Glomerular visceral epithelial cell (primary cell): Measurements from ENCODE around the gene STAT5A.

Experiments
- DNase-seq: peaks from one replicate; pipeline ENCODE4 v3.0.0-alpha.2; 2016; ENCODE audit errors: extremely low spot score

The STAT5A gene

GRCh38 chr17:42268236-42268635, 20.1 kb upstream of the STAT5A start:
- no peak for DNase-seq

- no peak for DNase-seq
These were observed 18.1 kb upstream of the STAT5A start for GRCh38 chr17:42270170-42270535.

GRCh38 chr17:42270596-42270995, 17.7 kb upstream of the STAT5A start:
- DNase-seq, result no peak

DNA sequence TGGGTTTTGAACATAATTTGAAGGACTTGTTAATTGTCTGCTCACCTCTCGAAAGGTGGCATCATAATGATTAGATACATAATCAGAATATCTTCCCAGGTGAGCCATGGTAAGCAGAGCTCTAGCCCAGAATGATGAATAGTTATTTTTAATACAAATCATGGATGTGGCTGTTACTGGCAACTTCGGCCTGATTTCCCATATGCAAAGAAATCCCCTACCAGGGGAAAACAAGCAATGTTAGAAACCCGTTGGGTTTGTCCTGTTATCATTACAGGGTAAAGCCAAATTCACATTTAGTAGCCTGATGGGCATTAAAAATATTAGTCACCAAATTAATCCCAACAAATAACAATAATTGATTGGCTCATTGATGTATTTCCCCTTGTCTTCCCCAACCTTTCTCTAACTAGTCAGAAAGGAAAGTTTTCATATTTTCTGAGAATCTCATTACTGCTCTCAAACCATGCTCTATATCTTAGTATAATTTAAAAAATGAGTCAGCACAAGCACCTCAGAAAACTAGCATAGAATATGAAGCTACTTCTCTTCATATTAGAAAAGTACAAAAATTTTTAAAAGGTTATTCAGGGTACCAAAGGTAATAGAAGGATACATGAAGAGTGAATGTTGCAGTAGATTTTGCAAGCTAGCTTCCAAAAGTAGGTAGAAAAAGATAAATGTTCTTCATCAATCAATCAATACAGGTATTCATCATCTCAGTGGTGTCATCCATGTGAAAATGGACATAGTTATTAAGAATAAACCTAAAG, 17.1 kb upstream of the STAT5A start:
- no peak for DNase-seq

GRCh38 chr17:42271779-42272035, 16.6 kb upstream of the STAT5A start:
- DNase-seq, result no peak

- no peak for DNase-seq
These were observed 16.0 kb upstream of the STAT5A start for GRCh38 chr17:42272162-42272907.

GRCh38 chr17:42273474-42274252, 14.6 kb upstream of the STAT5A start:
- no peak for DNase-seq

DNA sequence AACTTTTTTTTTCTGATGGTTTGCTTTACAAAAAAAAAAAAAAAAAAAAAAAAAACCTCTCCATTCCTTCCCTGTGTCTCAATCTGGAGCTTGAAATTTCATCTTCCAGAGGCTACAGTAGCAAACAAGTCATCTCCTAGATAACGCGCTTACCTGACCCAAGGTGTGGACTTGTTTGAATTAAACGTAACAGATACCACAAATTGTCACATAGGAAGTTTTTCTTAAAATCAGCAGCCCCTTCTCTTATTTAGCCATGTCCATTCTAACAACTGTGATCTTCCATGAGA, 14.1 kb upstream of the STAT5A start:
- DNase-seq, result no peak

DNA sequence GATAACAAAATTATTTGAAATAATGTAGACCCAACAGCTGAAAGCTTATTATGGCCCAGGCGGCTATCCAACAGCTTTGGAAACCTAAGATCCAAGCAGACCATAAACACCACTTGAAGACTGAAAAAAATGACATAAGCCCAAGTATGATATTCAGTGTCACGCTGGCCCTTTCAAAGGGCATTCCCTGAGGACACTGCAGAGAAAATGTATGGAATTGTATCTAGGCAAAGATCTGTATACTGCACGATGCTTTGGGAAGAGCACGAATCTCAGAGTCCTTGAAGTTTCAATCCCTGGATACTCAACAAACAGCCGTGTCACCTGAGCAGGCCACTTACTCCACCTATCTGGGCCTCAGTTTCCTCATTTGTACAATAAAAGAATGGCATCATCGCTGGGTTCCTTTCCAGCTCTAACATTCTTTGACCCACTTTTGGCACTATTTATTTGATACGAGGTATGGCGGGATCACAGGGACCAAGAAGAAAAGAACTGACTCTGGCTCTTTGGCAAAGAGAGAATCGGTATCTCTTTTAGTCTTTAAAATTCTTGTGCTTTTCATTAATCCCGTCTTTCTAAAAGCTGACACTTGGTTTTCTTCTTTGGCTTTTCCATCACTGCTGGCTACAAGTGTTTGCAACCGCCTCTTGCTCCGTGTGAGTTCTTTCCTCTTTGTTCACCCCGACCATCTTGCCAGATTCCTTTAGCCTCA, 13.3 kb upstream of the STAT5A start:
- DNase-seq, result no peak

DNA sequence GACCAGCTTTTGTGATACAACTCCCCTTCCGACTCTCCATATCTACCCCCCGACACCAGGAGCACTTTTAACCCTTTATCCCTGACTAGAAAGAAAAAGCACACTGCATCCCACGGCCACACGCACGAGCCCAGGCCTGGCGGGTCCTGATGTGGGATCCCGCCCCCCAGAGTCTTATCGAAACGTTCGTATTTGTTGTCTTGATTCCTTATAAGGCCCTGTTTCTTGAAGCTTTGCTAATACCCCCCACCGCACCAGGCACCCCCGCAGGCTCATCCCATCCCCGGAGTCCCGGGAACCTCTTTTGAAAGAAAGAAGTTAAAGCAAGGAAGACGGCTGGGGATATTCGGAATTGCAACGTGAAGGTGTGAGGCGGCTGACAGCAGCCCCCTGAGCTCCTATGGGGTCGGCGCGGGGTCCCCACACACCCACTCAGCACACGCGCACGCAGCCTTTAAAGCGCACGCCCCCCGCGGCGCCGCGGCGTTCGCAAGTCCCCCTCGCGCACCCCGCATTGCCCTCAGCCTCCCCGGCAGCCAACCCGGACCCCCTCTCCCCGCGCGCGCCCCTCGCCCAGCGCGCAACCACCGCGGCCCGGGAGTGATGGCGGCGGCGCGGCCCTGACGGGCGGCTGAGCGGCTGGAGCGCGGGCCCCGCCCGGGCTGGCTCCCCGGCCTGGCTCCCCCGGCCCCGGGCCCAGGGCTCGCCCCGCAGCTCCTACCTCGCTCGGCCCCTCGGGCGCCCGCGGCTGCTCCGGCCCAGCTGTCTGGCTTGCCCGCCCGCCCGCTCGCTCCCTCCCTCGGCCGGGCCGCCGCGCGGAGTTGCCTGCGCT, 12.6 kb upstream of the STAT5A start:
- peak; percentile 20 for DNase-seq

GRCh38 chr17:42276359-42276608, 12.0 kb upstream of the STAT5A start, which contains the start of gene STAT5B:
TSS of gene STAT5B (minus strand) at chr17:42276391. CDS start at chr17:42232127, 44,264 bp downstream.
- peak; percentile 69 for DNase-seq

DNA sequence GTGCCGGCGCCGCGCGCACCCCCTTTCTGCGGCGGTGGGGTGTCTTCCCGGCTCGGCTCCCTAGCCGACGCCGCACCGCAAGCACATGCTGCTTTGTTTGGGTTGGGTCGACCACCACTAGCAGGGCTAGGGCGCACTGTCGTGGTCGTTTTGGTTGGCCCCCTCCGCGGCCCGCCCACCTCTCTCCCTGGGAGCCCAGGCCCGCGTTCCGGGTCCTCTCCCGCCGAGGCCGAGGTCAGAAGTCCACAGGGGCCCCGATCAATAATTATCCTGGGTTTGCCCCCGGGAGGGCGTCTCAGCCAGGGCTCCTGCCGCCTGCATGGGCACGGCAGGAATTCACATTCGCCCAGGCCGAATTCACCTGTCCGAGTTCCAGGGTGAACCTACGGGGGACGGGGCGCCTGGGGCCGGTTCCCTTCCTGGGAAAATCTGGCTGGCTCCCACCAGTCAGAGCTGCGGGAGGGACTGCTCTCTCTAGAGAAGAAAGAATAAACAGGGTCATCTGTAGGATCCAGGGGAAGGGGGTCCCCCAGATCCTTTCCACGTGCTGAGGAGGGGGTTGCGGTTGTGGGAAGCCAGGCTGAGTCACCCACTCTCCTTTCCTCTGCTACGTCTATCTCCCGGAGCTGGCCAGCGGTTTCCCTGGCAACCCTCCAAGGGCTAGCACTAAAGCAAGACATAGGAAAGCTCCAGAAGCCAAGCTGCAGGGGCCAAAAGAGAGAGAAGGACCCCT, 11.5 kb upstream of the STAT5A start:
- peak; percentile 88 for DNase-seq

GRCh38 chr17:42277342-42277712, 11.0 kb upstream of the STAT5A start:
- no peak for DNase-seq

DNA sequence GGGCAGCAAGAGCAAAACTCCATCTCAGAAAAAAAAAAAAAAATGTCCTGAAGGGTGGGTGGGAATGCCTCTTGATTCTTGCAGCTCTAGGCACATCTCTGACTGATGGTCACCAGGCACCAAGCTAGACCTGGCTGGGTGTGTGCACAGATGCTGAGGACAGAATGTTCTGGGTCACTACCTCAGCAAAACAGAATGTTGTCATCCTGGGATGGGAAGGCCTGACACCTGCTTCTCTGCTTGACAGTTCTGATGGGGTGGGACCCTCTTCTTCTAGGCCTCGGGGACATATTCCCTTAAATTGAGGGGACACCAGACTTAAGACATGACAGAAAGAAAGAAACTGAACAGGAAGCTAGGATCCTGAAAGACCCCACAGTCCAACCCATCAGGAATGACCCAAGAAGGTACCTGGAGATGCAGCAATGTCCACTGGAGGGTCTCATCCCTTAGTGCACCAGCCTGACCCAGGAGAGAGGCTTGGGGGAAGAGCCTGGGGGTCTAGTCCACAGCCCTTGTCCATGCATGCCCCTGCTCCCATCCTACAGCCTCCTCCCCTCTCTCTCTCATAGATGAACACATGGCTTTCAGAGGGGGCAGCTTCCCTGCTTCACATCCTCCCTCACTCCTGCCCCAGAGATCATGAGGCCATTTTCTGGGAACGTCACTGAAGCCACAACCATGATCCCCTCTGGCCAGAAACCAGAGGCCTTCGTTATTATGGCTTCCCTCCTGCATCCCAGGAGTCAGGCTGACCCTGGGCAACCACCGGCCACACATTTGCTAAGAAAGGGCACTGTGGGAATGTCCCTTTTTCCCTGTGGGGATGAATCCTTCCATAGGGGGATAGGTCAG, 8.3 kb upstream of the STAT5A start:
- DNase-seq, result no peak

DNA sequence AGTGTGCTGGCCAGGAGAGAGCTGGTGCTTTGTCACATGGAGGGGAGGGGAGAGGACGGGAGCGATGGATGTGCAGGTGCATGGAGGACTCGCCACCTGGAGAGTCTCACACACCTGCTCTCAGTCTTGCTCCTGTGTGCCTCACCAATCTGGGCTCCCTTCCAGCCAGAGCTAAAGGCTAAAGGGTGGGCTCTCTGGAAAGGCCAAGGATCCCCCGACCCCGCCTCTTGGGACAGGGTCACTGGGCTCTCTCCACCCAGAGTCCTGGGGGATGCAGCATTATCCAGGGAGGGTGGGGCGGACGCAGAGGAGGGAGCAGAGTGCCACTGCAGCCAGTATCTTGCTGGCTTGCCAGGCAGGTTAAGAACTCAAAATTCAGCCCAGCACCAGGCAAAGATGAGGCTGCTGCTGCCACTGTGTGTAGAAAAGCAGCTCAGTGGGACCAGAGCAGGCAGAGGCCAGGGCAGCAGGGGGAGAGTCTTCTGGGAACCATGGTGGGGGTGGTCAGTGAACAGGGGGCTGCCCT, 6.7 kb upstream of the STAT5A start:
- no peak for DNase-seq

- DNase-seq, result no peak
These were observed 5.7 kb upstream of the STAT5A start for GRCh38 chr17:42282478-42283080.

GRCh38 chr17:42283241-42284023, 4.9 kb upstream of the STAT5A start:
- no peak for DNase-seq

DNA sequence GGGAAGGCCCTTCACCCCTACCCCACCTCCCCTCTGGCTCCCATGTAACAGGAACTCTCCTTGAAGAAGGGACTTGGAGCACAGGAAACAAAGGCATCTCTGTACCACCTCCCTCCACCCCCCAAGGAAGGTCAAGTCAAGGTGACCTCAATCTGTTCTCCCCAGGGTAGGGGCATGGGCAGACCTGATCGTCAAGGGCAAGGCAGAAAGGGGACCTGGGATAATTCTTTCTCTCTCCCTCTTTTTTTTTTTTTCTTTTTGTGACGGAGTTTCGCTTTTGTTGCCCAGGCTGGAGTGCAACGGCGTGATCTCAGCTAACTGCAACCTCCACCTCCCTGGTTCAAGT, 4.3 kb upstream of the STAT5A start:
- no peak for DNase-seq

GRCh38 chr17:42284566-42284965, 3.7 kb upstream of the STAT5A start:
- no peak for DNase-seq
